B cell (primary cell): ENCODE data around the gene CYP2S1. TPM values are rescaled to one million over a fixed set of nuclear protein-coding genes. Genes with fewer than 3 reads are reported as not detected.

Source experiments
- ATAC-seq: fragments of 200-7000 bp; cut with Tn5 transposase; one replicate; pipeline ENCODE4 v1.10.0; 2021; ENCODE audit warnings: low read depth, mild to moderate bottlenecking, moderate number of reproducible peaks, moderate library complexity
- CTCF ChIA-PET: fragments of 350-600 bp; sonication (Branson Sonifier 250); formaldehyde crosslinking; loops from one replicate; lab custom pipeline; 2021; ENCODE audit warnings: antibody characterized with exemption, inconsistent platforms; lab: Charles Lee
- POLR2A ChIA-PET: fragments of 350-600 bp; sonication (Branson Sonifier 250); formaldehyde crosslinking; loops from one replicate; lab custom pipeline; 2021; ENCODE audit warnings: antibody characterized with exemption; lab: Charles Lee
- DNase-seq: peaks from one replicate; pipeline ENCODE4 v3.0.0; 2013
- H2AFZ ChIP-seq: 2 replicates; pipeline ENCODE4 v1.6.1; 2012; ENCODE audit warnings: mild to moderate bottlenecking, low read depth, low read length; ENCODE audit not compliant: insufficient read depth, poor library complexity, severe bottlenecking
- H3K27ac ChIP-seq, 2 donors: 1 replicate in 1 of 2; 2 replicates in 1 of 2; pipeline ENCODE4 v1.5.1; 2012 to 2013; ENCODE audit warnings: low read length in 2 of 2, mild to moderate bottlenecking in 2 of 2, moderate library complexity in 1 of 2
- H3K27me3 ChIP-seq, 4 experiments: fragments of 200-600 bp in 1 of 4; sonication (generic) in 1 of 4; replicated peaks in 1 of 4; 1 replicate in 2 of 4; 2 replicates in 2 of 4; pipeline versions ENCODE4 v1.6.1 to v1.7.0; 2013 to 2016; ENCODE audit warnings: low read length in 3 of 4, mild to moderate bottlenecking in 2 of 4, mixed read lengths in 1 of 4, moderate library complexity in 1 of 4; ENCODE audit not compliant: insufficient read depth in 4 of 4, control insufficient read depth in 3 of 4; ENCODE audit errors: control extremely low read depth in 1 of 4
- H3K36me3 ChIP-seq, 2 experiments: replicated peaks in 1 of 2; 1 replicate in 1 of 2; 2 replicates in 1 of 2; pipeline versions ENCODE4 v1.6.1 to v1.7.1; 2013; ENCODE audit warnings: low read length in 1 of 2; ENCODE audit not compliant: insufficient read depth in 2 of 2, control insufficient read depth in 1 of 2; ENCODE audit errors: control extremely low read depth in 1 of 2, extremely low read depth in 1 of 2
- H3K4me1 ChIP-seq, 2 donors: fragments of 200-600 bp in 1 of 2; sonication (generic) in 1 of 2; 1 replicate in 1 of 2; 2 replicates in 1 of 2; pipeline versions ENCODE4 v1.5.1 to v1.6.1; 2013 to 2017; ENCODE audit warnings: low read length in 2 of 2; ENCODE audit not compliant: control insufficient read depth in 2 of 2, insufficient read depth in 2 of 2
- H3K4me2 ChIP-seq: replicated peaks from 2 replicates; pipeline ENCODE3; 2012; ENCODE audit warnings: mild to moderate bottlenecking, low read depth, low read length; ENCODE audit not compliant: poor library complexity, severe bottlenecking
- H3K4me3 ChIP-seq, 5 experiments: fragments of 200-600 bp in 1 of 5; sonication (generic) in 1 of 5; 1 replicate in 3 of 5; 2 replicates in 2 of 5; pipeline versions ENCODE4 v1.5.1 to v1.7.0; 2011 to 2016; ENCODE audit warnings: low read length in 4 of 5, mild to moderate bottlenecking in 4 of 5, low read depth in 2 of 5, control low read depth in 1 of 5, moderate library complexity in 1 of 5; ENCODE audit not compliant: insufficient read depth in 1 of 5; ENCODE audit errors: control extremely low read depth in 1 of 5, extremely low read depth in 1 of 5
- H3K79me2 ChIP-seq: fragments of 200-600 bp; sonication (generic); one replicate; pipeline ENCODE4 v1.6.0; 2016; ENCODE audit warnings: low read length; ENCODE audit not compliant: control insufficient read depth, insufficient read depth
- H3K9ac ChIP-seq: fragments of 200-600 bp; sonication (generic); 2 replicates; pipeline ENCODE4 v1.6.1; 2017; ENCODE audit warnings: mild to moderate bottlenecking, low read length, moderate library complexity
- H3K9me3 ChIP-seq, 3 donors: one replicate each; pipeline versions ENCODE4 v1.6.1 to v1.7.1; 2013; ENCODE audit warnings: low read length in 2 of 3; ENCODE audit not compliant: control insufficient read depth in 2 of 3, insufficient read depth in 1 of 3; ENCODE audit errors: control extremely low read depth in 1 of 3
- H4K20me1 ChIP-seq: 2 replicates; pipeline ENCODE4 v1.6.0; 2012; ENCODE audit warnings: mild to moderate bottlenecking, low read length; ENCODE audit not compliant: insufficient read depth, control insufficient read depth, poor library complexity, severe bottlenecking
- H3K27ac Mint-ChIP-seq: one replicate; pipeline ENCODE4 v1.8.0; 2021; ENCODE audit warnings: mixed read lengths
- H3K27me3 Mint-ChIP-seq: one replicate; pipeline ENCODE4 v1.8.0; 2021; ENCODE audit warnings: mixed read lengths
- H3K4me1 Mint-ChIP-seq: one replicate; pipeline ENCODE4 v1.8.0; 2021; ENCODE audit warnings: mixed read lengths
- H3K4me3 Mint-ChIP-seq: one replicate; pipeline ENCODE4 v1.8.0; 2021; ENCODE audit warnings: mixed read lengths
- H3K9me3 Mint-ChIP-seq: one replicate; pipeline ENCODE4 v1.8.0; 2022; ENCODE audit warnings: mixed read lengths; ENCODE audit not compliant: insufficient read depth
- CTCF ChIP-seq: fragments of 200-600 bp; IDR thresholded peaks from one replicate; pipeline ENCODE4 v1.8.0; 2022; ENCODE audit warnings: antibody characterized with exemption, mild to moderate bottlenecking
- EZH2 ChIP-seq: IDR thresholded peaks from 2 replicates; pipeline ENCODE4 v1.6.1; 2012; ENCODE audit warnings: borderline replicate concordance, low read depth, mild to moderate bottlenecking, moderate library complexity, low read length; ENCODE audit not compliant: insufficient read depth, poor library complexity, severe bottlenecking
- intact Hi-C: fragments of 100-400 bp; cut with micrococcal nuclease; formaldehyde crosslinking; loops from one replicate; pipeline ENCODE4 v1.10.0; 2022
- polyA plus RNA-seq: library from polyadenylated mRNA; depleted of rRNA; stranded (reverse); fragments of >200 nt; gene quantifications from 2 replicates; pipeline ENCODE4 v1.2.3, GENCODE V29; 2012
- total RNA-seq, 2 donors: library from RNA; stranded (reverse); fragments of 120-200 nt in 1 of 2; gene quantifications; 1 replicate in 1 of 2; 2 replicates in 1 of 2; pipeline versions ENCODE4 v1.2.3 to v1.2.4, GENCODE V29; 2013 to 2022

The CYP2S1 gene
- total and polyA plus RNA-seq, 2 donors (not counting 1 experiment from before 2014, with no cell fraction given), result 0.09 TPM; not detected in 1

- Histone ChIP-seq H2AFZ (no peak overlapping the region), H4K20me1 (no peaks in the 10 kb centered on the region), H3K9ac (no peak overlapping the region), H3K9me3 (peaks cover 0 to 6% (median 0%) of the 10 kb centered on the region in 3 donors), H3K4me3 (no peak overlapping the region), H3K4me2 (no peak overlapping the region), H3K4me1 (no peaks in the 10 kb centered on the region), H3K27me3 (peaks cover 0 to 2% (median 0%) of the 10 kb centered on the region in 4 experiments), H3K79me2 (no peaks in the 10 kb centered on the region), H3K27ac (no peak overlapping the region), H3K36me3 (no peaks in the 10 kb centered on the region)
- CTCF ChIA-PET, result interaction anchor here (0.7 kb wide), 2 partner anchors 131 to 291 kb away, joined by 3 read pairs; no protein-coding TSS in a partner anchor
- Mint-ChIP-seq H3K9me3 (peaks cover 2% of the 10 kb centered on the region), H3K4me1 (no peaks in the 10 kb centered on the region), H3K4me3 (no peak overlapping the region), H3K27me3 (peaks cover 5% of the 10 kb centered on the region), H3K27ac (no peak overlapping the region)
- DNase-seq (no peak), ATAC-seq (no peak)
- intact Hi-C loops, result no loop called here
- TF ChIP-seq EZH2 (no peak), CTCF (no peak)
- POLR2A ChIA-PET, result no interaction called here
These were observed 62.2 kb downstream of the CYP2S1 start for GRCh38 chr19:41255171-41255570.

Other genes starting within 250 kb of the CYP2S1 start
- gene CYP2B6, start 201.9 kb upstream of the CYP2S1 start, total RNA-seq, result not detected in 2 replicates
- gene CYP2B6, start 201.9 kb upstream of the CYP2S1 start, polyA plus RNA-seq, result not detected in 2 replicates
- gene CYP2A13, start 104.8 kb upstream of the CYP2S1 start, total RNA-seq, result not detected in 2 replicates
- not detected in 2 replicates for gene CYP2A13, start 104.8 kb upstream of the CYP2S1 start, polyA plus RNA-seq
- not detected in 2 replicates for gene CYP2F1, start 78.8 kb upstream of the CYP2S1 start, total RNA-seq
- 0.04 TPM in 1 of 2 replicates, not detected in the other for gene CYP2F1, start 78.8 kb upstream of the CYP2S1 start, polyA plus RNA-seq
- not detected in 2 replicates for gene AXL, start 26.0 kb downstream of the CYP2S1 start, total RNA-seq
- gene AXL, start 26.0 kb downstream of the CYP2S1 start, polyA plus RNA-seq, result not detected in 2 replicates
- 273 and 274 TPM in 2 replicates for gene HNRNPUL1, start 71.2 kb downstream of the CYP2S1 start, total RNA-seq
- 47.2 and 60.7 TPM in 2 replicates for gene HNRNPUL1, start 71.2 kb downstream of the CYP2S1 start, polyA plus RNA-seq
- gene CCDC97, start 117.0 kb downstream of the CYP2S1 start, total RNA-seq, result 68.3 and 78.3 TPM in 2 replicates
- 9.9 and 16.3 TPM in 2 replicates for gene CCDC97, start 117.0 kb downstream of the CYP2S1 start, polyA plus RNA-seq
- 120 TPM in 2 replicates for gene TGFB1, start 160.7 kb downstream of the CYP2S1 start, total RNA-seq
- 107 and 109 TPM in 2 replicates for gene TGFB1, start 160.7 kb downstream of the CYP2S1 start, polyA plus RNA-seq
- gene B9D2, start 170.9 kb downstream of the CYP2S1 start, total RNA-seq, result 17.5 and 17.8 TPM in 2 replicates
- 9.9 and 19.4 TPM in 2 replicates for gene B9D2, start 170.9 kb downstream of the CYP2S1 start, polyA plus RNA-seq
- 7.1 and 11.8 TPM in 2 replicates for gene TMEM91, start 183.3 kb downstream of the CYP2S1 start, total RNA-seq
- 6.3 and 8.0 TPM in 2 replicates for gene TMEM91, start 183.3 kb downstream of the CYP2S1 start, polyA plus RNA-seq
- gene EXOSC5, start 204.1 kb downstream of the CYP2S1 start, total RNA-seq, result 14.1 and 16.1 TPM in 2 replicates
- gene EXOSC5, start 204.1 kb downstream of the CYP2S1 start, polyA plus RNA-seq, result 19.6 and 41.4 TPM in 2 replicates
- gene BCKDHA, start 204.6 kb downstream of the CYP2S1 start, total RNA-seq, result 20.6 and 25.2 TPM in 2 replicates
- gene BCKDHA, start 204.6 kb downstream of the CYP2S1 start, polyA plus RNA-seq, result 24.2 and 39.7 TPM in 2 replicates
- gene B3GNT8, start 234.2 kb downstream of the CYP2S1 start, total RNA-seq, result 0.22 and 0.27 TPM in 2 replicates
- gene B3GNT8, start 234.2 kb downstream of the CYP2S1 start, polyA plus RNA-seq, result 0.06 TPM in 1 of 2 replicates, not detected in the other
- gene DMAC2, start 246.7 kb downstream of the CYP2S1 start, total RNA-seq, result 31.6 and 31.8 TPM in 2 replicates
- gene DMAC2, start 246.7 kb downstream of the CYP2S1 start, polyA plus RNA-seq, result 32.7 and 41.7 TPM in 2 replicates
- not detected in 2 replicates for gene ERICH4, start 249.9 kb downstream of the CYP2S1 start, total RNA-seq
- gene ERICH4, start 249.9 kb downstream of the CYP2S1 start, polyA plus RNA-seq, result not detected in 2 replicates